DND-41 (cell line): Measurements from ENCODE around the gene COX7A2L.

Source experiments
- ATAC-seq: fragments of 200-7000 bp; cut with Tn5 transposase; 3 replicates; pipeline ENCODE4 v1.9.1; 2021; ENCODE audit warnings: low read depth; ENCODE audit not compliant: insufficient read depth
- DNase-seq: peaks from one replicate; pipeline ENCODE4 v3.0.0-alpha.2; 2020
- H2AFZ ChIP-seq: 2 replicates; pipeline ENCODE4 v1.6.0; 2012; ENCODE audit warnings: low read depth, low read length
- H3K27ac ChIP-seq: 2 replicates; pipeline ENCODE4 v1.5.1; 2012; ENCODE audit warnings: low read length, inconsistent platforms
- H3K27me3 ChIP-seq: fragments of 200-600 bp; sonication (generic); 2 replicates; pipeline ENCODE4 v1.6.0; 2012; ENCODE audit warnings: low read length, mild to moderate bottlenecking, inconsistent platforms; ENCODE audit not compliant: insufficient read depth, poor library complexity
- H3K36me3 ChIP-seq: 2 replicates; pipeline ENCODE4 v1.5.1; 2012; ENCODE audit warnings: low read length, inconsistent platforms; ENCODE audit not compliant: insufficient read depth
- H3K4me1 ChIP-seq: 2 replicates; pipeline ENCODE4 v1.5.1; 2012; ENCODE audit warnings: mild to moderate bottlenecking, low read length; ENCODE audit not compliant: insufficient read depth
- H3K4me2 ChIP-seq: 2 replicates; pipeline ENCODE4 v1.6.0; 2012; ENCODE audit warnings: mild to moderate bottlenecking, moderate library complexity, low read length, inconsistent platforms; ENCODE audit not compliant: insufficient read depth
- H3K4me3 ChIP-seq, 2 experiments: fragments of 200-600 bp in 1 of 2; shearing (Covaris generic) in 1 of 2; 2 replicates each; pipeline ENCODE4 v1.5.1; 2012 to 2016; ENCODE audit warnings: inconsistent platforms in 2 of 2, low read length in 2 of 2, mild to moderate bottlenecking in 2 of 2, low read depth in 1 of 2, moderate library complexity in 1 of 2
- H3K79me2 ChIP-seq: 2 replicates; pipeline ENCODE4 v1.6.0; 2012; ENCODE audit warnings: low read length, inconsistent platforms; ENCODE audit not compliant: insufficient read depth
- H3K9ac ChIP-seq: 2 replicates; pipeline ENCODE4 v1.6.0; 2012; ENCODE audit warnings: low read depth, mild to moderate bottlenecking, inconsistent platforms, low read length, moderate library complexity
- H3K9me3 ChIP-seq: 2 replicates; pipeline ENCODE4 v1.5.1; 2012; ENCODE audit warnings: low read length, moderate library complexity, mild to moderate bottlenecking, inconsistent platforms; ENCODE audit not compliant: insufficient read depth, severe bottlenecking
- H4K20me1 ChIP-seq: 2 replicates; pipeline ENCODE4 v1.6.0; 2012; ENCODE audit warnings: low read length; ENCODE audit not compliant: insufficient read depth
- CTCF ChIP-seq: IDR thresholded peaks from 2 replicates; pipeline ENCODE4 v1.5.1; 2012; ENCODE audit warnings: borderline replicate concordance, low read length, moderate library complexity, mild to moderate bottlenecking; ENCODE audit not compliant: poor library complexity, severe bottlenecking; ENCODE audit errors: extremely low read depth
- EZH2 ChIP-seq: IDR thresholded peaks from 3 replicates; pipeline ENCODE4 v1.6.1; 2012; ENCODE audit warnings: borderline replicate concordance, low read depth, mild to moderate bottlenecking, moderate library complexity, low read length, inconsistent platforms; ENCODE audit not compliant: severe bottlenecking

Gene COX7A2L

GRCh38 chr2:42359304-42359964 lies 1.6 kb downstream of the COX7A2L start:
- Histone ChIP-seq H3K4me2 (peak overlapping the region; percentile 93), H3K9ac (peak overlapping the region; percentile 83), H3K4me1 (peaks cover 39% of the 10 kb centered on the region), H3K4me3 (peak overlapping the region; percentile 56 to 89; a peak in 3 of 4 replicates), H3K36me3 (peaks cover 11% of the 10 kb centered on the region), H3K27me3 (no peaks in the 10 kb centered on the region), H3K9me3 (no peaks in the 10 kb centered on the region), H3K27ac (peak overlapping the region; percentile 99), H2AFZ (peak overlapping the region; percentile 22; the same call in 1 of the 2 replicates), H3K79me2 (peaks cover 66% of the 10 kb centered on the region), H4K20me1 (peaks cover 28% of the 10 kb centered on the region)
- ATAC-seq (no peak), DNase-seq (no peak)
- TF ChIP-seq EZH2 (no peak), CTCF (no peak)

GRCh38 chr2:42353792-42354429 lies 7.1 kb downstream of the COX7A2L start:
- no peaks in the 10 kb centered on the region for H3K27me3 ChIP-seq
- H3K4me3 ChIP-seq, result no peak overlapping the region
- H3K9me3 ChIP-seq, result no peaks in the 10 kb centered on the region
- H3K4me2 ChIP-seq, result no peak overlapping the region
- no peak overlapping the region for H3K27ac ChIP-seq
- TF ChIP-seq CTCF (no peak), EZH2 (no peak)
- H4K20me1 ChIP-seq, result peaks cover 49% of the 10 kb centered on the region
- H3K36me3 ChIP-seq, result peaks cover 53% of the 10 kb centered on the region
- peaks cover 15% of the 10 kb centered on the region for H3K4me1 ChIP-seq
- H3K9ac ChIP-seq, result no peak overlapping the region
- peaks cover 99% of the 10 kb centered on the region for H3K79me2 ChIP-seq
- H2AFZ ChIP-seq, result no peak overlapping the region
- no peak for ATAC-seq
- DNase-seq, result no peak

- Histone ChIP-seq H3K79me2 (peaks cover 99% of the 10 kb centered on the region), H3K9me3 (no peaks in the 10 kb centered on the region), H3K36me3 (peaks cover 68% of the 10 kb centered on the region), H3K9ac (no peak overlapping the region), H3K4me3 (no peak overlapping the region), H3K4me2 (no peak overlapping the region), H2AFZ (no peak overlapping the region), H3K4me1 (no peaks in the 10 kb centered on the region), H3K27me3 (no peaks in the 10 kb centered on the region), H3K27ac (no peak overlapping the region), H4K20me1 (peaks cover 38% of the 10 kb centered on the region)
- TF ChIP-seq CTCF (no peak), EZH2 (no peak)
- ATAC-seq (no peak), DNase-seq (no peak)
These were observed 9.2 kb downstream of the COX7A2L start for GRCh38 chr2:42351864-42352263.
